ENCODE measurements around the gene INSIG2.

Gene INSIG2

GRCh38 chr2:118131771-118132170 lies 43.5 kb downstream of the INSIG2 start:
- DNase-seq, result no peak

- no peak for DNase-seq
These were observed 45.6 kb downstream of the INSIG2 start for GRCh38 chr2:118133916-118134315.

GRCh38 chr2:118134650-118135049 lies 46.4 kb downstream of the INSIG2 start:
- no peak for DNase-seq

GRCh38 chr2:118145207-118145606 lies 56.9 kb downstream of the INSIG2 start:
- DNase-seq, result no peak

DNA sequence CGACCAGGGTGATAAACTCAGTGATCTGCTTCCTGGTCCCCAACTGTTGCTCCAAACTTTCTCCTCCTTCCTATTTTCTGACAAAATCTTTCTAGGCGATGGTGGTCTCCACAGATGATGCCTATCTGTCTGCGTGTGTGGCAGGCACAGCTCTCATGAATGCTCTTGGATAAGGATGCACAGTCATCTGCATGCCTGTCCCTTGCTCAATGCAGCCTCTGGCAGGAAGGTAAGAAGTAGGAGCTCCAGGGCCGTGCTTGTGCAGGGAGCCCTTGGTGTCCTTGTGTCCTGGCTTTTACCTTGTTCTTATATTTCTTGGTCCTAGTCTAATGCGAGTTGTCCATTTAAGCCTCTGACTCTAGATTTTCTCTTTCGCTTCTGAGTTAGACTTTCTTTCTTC lies 57.5 kb downstream of the INSIG2 start:
- DNase-seq, result no peak

DNA sequence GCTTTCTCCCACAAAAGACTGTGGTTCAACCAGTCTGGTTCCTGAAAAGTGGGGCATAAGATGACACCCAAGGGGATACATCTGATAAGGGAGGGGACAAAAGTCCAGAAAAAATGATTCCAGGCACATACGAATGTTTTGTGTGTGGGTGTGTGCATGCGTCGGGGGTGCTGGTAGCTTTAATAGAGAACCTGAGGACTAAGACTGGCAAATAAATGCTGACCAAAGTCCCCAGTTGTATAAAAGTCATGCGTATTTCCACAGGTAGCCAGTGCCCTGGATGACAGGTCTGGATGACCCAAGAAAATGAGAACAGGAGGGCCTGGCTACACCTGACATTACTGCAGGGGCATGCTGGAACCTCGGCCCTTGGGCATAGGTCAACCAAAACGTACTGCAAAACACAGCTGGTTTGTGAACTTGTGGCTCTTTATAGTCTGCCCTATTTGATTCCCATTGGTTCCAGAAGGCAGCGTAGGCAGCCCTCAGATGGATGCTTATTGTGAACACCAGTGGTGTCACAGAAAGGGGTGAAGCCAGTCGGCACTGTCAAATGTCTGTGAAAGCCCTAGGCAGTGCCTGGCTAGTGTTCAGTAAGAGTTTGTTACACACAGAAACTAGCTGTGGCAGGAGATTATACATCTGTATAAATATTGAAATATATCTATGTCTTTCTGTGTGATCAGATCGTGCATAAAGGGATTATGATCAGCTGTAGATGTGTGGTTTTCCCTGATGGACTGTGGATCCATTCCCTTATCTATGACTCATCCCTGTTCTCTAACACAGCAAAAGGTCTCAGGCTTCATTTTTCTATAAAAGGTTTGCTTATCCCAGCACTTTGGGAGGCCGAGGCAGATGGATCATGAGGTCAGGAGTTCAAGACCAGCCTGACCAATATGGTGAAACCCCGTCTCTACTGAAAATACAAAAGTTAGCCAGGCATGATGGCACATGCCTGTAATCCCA lies 58.3 kb downstream of the INSIG2 start:
- DNase-seq, result no peak

GRCh38 chr2:118148133-118148532 lies 59.9 kb downstream of the INSIG2 start:
- DNase-seq, result no peak

DNA sequence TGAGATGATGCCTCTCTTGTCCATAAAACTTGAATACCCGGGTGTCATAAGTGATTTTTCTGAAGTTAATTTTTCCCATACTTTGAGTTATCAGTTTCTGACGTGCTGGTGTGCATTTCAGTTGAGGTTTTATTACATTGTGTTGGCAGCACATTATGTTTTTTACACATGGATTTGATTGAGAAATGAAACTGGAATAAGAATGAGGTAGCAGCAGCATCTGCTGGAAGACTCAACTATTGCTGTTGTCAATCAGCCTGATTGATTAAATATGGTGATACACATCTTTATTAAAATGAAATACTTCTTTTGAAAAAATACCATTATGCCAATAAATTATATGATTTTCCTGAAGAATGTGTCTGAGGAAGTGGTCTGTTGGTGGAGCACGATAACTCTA lies 60.5 kb downstream of the INSIG2 start:
- DNase-seq, result no peak

GRCh38 chr2:118150294-118150693 lies 62.0 kb downstream of the INSIG2 start:
- DNase-seq, result no peak

DNA sequence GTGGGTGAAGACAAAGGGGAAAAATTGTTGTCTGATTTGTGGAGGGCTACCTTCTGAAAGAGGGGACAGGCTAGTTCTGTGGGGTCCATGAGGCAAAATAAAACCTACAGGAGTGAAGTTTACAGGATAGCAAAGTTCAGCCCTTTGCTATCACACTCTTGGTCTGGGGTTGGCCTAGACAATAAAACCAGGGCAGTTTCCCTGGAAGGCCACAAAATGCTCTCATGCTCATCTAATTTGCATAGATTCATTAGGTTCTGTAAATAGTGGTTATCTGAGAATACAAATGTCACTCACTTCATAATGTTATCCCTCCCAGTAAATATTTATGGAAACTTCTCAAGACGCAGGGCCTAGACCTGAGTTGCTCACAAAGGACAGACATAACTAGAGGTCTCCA lies 63.6 kb downstream of the INSIG2 start:
- no peak for DNase-seq

DNA sequence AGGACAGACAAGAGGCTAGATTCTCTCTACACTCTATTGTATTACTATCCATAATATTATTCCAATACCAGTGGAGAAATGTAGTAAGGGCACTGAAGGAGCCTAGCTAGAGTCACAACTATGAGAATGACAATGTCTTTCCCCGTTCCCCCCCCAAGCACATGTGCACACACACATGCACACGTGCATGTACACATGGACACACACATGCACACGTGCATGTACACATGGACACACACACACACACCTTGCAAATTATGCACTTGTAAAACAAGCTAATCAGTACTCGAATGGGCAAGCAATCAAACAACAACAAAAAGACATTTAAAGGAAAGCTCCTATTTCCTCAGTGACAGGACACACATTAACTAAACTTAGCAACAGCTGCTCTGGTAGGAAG lies 65.2 kb downstream of the INSIG2 start:
- DNase-seq, result no peak

GRCh38 chr2:118154176-118154575 lies 65.9 kb downstream of the INSIG2 start:
- DNase-seq, result no peak
